NCI-H1417 treated with DMSO at 0.1 percent for 48 hours (cell line): Measurements from ENCODE around the gene PRXL2A.
"Not testable (repeated sequence)": the region's sequence is repeated elsewhere in the genome, so short reads cannot be mapped to it uniquely, and the experiment has no call there.

Experiments
- DNase-seq: peaks from one replicate; lab custom pipeline; 2025; lab: John Stamatoyannopoulos, UW

PRXL2A gene

DNA sequence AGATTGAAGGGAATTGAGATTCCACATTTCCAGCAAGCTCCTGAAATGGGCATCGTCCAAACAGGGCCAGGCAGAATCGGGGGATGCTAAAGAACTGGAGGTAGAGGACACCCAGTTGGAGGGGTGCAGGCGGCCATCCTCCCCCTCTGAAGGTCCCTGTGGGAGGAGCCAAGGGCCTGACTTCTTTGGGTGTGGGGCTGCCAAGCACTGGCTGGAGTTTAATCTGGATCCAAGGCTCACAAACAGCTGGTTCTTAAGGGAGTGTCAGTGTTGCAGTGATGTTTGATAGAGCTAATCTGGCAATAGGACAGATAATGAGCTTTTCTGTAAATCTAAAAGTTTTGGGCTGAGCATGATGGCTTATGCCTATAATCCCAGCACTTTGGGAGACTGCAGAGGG lies 66.6 kb downstream of the PRXL2A start:
- no peak for DNase-seq

DNA sequence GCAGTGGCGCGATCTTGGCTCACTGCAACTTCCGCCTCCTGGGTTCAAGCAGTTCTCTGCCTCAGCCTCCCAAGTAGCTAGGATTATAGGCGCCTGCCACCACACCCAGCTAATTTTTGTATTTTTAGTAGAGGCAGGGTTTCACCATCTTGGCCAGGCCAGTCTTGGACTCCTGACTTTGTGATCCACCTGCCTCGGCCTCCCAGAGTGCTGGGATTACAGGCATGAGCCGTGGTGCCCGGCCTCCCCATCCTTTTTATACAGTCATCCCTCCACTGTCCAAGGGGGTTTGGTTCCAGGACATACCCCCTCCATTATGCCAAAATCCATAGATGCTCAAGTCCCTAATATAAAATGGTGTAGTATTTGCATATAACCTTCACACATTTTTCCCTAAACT lies 67.3 kb downstream of the PRXL2A start:
- DNase-seq, result not testable (repeated sequence)

DNA sequence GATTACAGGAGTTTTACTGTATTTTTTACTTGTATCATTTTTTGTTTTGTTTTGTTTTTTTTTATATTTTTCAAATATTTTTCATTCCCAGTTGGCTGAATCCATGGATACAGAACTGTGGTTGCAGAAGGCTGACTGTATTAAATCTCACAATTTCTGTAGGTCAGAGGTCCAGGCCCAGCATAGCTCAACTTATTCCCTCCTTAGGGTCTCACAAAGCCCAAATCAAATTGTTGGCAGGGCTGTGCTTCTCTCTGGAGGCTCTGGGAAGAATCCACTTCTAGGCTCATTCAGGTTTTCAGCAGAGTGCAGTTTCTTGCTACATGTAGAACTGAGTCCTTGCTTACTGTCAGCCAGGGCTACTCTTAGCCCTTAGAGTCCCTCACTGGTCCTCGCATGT lies 68.3 kb downstream of the PRXL2A start:
- DNase-seq, result no peak

DNA sequence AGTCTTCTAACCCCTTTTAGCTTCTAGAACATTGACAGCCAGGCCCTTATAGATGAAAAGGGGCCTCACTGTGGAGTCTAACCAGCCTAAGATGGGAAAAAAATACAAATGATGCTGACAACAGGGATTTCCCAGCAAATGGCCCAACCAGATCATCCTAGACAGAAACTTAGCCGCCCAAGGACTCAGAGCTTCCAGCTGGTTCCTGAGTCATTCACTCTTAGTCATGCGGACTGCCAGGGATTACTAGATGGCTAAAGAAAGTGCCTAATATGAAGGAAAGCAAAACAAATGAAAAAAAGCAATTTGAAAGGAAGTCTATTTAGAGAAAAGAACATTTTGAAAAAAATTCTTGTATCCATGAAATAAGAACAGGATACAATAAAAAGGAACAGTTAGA lies 69.5 kb downstream of the PRXL2A start:
- DNase-seq, result no peak

DNA sequence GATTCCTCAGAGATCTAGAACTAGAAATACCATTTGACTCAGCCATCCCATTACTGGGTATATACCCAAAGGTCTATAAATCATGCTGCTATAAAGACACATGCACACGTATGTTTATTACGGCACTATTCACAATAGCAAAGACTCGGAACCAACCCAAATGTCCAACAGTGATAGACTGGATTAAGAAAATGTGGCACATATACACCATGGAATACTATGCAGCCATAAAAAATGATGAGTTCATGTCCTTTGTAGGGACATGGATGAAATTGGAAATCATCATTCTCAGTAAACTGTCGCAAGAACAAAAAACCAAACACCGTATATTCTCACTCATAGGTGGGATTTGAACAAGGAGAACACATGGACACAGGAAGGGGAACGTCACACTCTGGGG lies 72.0 kb downstream of the PRXL2A start:
- DNase-seq, result not testable (repeated sequence)

DNA sequence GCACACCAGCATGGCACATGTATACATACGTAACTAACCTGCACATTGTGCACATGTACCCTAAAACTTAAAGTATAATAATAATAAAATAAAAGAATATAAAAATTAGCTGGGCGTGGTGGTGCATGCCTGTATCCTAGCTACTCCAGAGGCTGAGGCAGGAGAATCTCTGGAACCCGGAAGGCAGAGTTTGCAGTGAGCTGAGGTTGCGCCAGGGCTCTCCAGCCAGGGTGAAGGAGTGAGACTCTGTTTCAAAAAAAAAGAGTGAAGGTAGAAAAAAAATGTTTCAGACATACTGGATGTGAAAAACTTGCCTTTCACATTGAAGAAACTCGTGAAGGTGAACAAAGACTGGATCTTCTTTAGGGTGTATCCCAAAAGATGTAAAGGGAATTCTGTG lies 72.5 kb downstream of the PRXL2A start:
- DNase-seq, result no peak

DNA sequence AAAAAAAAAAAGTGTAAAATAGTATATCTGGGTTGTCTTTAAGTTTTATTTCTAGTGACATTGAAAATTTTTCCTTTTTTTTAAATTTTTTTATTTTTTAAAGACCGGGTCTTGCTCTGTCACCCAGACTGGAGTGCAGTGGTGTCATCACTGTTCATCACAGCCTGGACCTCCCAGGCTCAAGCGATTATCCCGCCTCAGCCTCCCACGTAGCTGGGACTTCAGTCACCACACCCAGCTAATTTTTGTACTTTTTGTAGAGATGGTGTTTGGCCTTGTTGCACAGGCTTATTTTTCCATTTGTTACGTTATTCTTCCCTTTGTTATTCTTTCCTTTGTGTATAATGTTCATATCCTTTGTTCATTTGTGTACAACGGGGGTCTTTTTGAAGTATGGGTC lies 75.9 kb downstream of the PRXL2A start:
- DNase-seq, result no peak

DNA sequence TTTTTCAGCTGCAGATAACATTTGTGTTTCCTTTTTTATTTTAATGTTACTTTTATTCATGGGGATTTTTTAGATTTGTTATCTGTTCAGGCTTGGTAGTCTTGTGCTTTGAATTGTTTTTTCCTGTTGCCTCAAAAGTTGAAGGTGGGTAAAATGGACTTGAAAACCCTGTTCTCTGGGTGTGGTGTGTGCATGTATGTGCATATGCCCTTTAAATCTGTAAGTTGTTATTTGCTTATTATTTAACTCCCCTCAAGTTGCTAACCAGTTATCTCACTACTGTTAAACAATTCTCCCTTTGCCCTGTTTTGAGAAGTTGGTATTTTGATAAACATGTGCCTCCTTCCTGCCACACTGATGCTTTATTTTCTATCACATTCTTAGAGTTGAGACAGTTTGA lies 76.3 kb downstream of the PRXL2A start:
- no peak for DNase-seq

DNA sequence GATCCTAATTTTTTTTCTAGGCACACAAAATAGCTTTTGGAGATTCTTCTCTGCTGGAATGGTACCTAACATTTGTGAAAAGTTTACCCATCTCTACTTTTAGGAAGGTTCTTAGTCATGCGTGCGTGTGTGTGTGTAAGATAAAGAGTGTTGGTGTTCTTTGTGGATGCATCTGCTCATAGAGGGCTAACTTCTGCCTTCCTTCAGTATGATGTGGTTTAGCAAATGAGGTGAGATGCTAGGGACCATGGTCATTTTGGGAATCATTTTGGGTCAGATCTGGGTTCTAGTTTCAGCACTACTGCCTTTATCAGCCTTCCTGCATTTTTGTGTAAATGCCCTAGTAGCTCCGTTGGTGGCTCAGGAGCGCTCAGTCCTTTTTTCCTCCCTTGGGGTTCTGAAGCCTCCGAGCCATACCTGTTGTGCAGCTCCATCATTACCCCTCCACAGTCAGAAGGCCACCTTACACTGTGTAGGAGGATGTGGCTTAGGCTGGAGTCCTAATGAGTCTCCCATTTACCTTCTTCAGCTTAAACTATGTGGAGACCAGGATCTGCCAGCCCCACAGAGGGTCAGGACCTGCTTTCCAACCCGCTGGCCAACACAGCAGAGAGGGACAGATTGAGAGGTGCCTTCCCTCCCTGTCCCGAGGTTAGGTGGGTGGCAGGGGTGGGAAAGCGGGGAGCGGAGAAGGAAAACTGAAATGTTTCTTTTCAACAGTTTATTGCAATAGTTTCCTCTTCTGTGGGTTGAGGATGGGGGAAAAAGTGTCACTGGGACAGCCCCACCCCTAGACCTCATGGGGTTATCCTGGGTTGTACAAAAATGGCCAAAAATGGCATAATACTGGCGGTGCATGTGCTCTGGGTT lies 77.0 kb downstream of the PRXL2A start:
- DNase-seq, result no peak

DNA sequence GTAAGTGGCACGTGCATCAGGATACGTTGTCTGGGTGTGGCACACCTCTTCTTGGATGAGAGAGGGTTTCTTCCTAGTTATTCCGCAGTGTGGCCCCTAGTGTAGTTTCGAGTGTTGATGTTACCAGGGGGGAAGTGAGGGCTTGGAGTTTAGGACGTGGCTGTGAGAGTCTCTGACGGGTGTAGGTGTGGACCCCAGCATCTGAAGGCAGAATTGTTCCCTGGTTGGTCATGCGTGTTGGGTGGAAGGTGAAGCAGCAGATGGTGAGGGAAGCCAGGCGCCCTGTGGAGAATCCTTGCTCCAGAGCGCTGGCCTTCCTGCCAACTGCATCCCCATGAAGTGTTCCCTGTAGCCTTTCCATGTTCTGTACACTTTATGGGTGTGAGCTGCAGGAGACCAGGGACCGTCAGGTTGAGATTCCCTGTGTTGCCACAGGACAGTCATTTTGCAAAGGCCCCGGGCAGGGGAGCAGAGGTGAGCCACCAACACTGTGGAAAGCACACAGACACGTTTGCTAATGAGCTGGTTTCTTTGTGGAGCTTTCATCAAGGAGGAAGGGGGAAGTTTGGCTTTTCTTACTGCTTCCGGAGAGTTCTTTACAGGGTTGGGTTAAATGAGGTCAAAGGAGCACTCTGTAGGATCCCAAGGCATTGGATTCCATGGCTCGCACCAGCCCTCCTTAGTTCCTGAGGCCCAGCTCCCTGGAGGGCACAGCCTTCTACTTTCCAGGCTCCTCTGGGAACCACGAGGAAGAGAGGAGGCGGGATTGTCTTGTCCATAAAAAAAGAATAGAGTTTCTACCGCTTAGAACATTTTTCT lies 77.8 kb downstream of the PRXL2A start:
- no peak for DNase-seq
